Loucy (cell line): ENCODE data around the gene MCC.
A peak's percentile ranks its signal among the peaks of the same experiment; 100 is the strongest.

Experiments used
- EZH2phosphoT487 ChIP-seq: fragments of 200-600 bp; IDR thresholded peaks from 2 replicates; pipeline ENCODE4 v1.6.1; 2018; ENCODE audit warnings: antibody characterized with exemption, mild to moderate bottlenecking, moderate library complexity, borderline replicate concordance
- TF ChIP-seq, protein P1 (sequence below): fragments of 200-600 bp; sonication (generic); conservative IDR thresholded peaks from 2 replicates; pipeline ENCODE4 v1.5.1; 2014; ENCODE audit warnings: mild to moderate bottlenecking, antibody characterized with exemption, low read length

DNA sequence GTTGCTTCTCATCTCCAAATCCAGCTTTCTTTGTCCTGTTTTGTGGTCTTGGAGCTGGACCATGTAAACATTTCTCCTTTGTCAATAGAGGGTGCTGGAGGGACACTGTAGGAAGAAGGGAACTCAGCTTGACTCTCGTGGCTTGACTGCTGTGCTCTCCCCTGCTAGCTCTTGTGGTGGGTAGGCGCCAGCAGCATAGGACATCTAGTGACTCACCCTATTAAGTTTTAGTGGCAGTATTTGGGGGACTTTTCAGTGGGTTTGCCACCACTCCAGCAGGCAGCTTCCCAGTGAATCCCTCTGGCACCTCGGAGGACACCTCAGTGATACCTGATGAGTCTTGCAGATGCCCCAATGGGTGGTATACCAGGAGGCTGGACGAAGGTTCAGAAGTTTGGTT is 151.3 kb downstream of the MCC start:
- TF ChIP-seq, protein P1, sequence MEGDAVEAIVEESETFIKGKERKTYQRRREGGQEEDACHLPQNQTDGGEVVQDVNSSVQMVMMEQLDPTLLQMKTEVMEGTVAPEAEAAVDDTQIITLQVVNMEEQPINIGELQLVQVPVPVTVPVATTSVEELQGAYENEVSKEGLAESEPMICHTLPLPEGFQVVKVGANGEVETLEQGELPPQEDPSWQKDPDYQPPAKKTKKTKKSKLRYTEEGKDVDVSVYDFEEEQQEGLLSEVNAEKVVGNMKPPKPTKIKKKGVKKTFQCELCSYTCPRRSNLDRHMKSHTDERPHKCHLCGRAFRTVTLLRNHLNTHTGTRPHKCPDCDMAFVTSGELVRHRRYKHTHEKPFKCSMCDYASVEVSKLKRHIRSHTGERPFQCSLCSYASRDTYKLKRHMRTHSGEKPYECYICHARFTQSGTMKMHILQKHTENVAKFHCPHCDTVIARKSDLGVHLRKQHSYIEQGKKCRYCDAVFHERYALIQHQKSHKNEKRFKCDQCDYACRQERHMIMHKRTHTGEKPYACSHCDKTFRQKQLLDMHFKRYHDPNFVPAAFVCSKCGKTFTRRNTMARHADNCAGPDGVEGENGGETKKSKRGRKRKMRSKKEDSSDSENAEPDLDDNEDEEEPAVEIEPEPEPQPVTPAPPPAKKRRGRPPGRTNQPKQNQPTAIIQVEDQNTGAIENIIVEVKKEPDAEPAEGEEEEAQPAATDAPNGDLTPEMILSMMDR, result peak; percentile 70
- TF ChIP-seq EZH2phosphoT487, result no peak
